Measurements from ENCODE around the gene ALOX5.

The ALOX5 gene

GRCh38 chr10:45483002-45483401, 109.0 kb downstream of the ALOX5 start:
- TF ChIP-seq CTCF (IDR thresholded peaks at IDR 0.05): no peak

- no peak for TF ChIP-seq CTCF (IDR thresholded peaks at IDR 0.05)
Observed at GRCh38 chr10:45487735-45488134, 113.7 kb downstream of the ALOX5 start.

GRCh38 chr10:45488365-45488764, 114.3 kb downstream of the ALOX5 start:
- TF ChIP-seq CTCF (IDR thresholded peaks at IDR 0.05): no peak

- TF ChIP-seq CTCF (IDR thresholded peaks at IDR 0.05): no peak
Observed at GRCh38 chr10:45490277-45490676, 116.3 kb downstream of the ALOX5 start.

GRCh38 chr10:45491061-45491460, 117.0 kb downstream of the ALOX5 start:
- TF ChIP-seq CTCF (IDR thresholded peaks at IDR 0.05): no peak

Measured in LNCAP (cell line).